Measurements from ENCODE around the gene CD81.
"Not testable (repeated sequence)": the region's sequence is repeated elsewhere in the genome, so short reads cannot be mapped to it uniquely, and the experiment has no call there.

The CD81 gene

DNA sequence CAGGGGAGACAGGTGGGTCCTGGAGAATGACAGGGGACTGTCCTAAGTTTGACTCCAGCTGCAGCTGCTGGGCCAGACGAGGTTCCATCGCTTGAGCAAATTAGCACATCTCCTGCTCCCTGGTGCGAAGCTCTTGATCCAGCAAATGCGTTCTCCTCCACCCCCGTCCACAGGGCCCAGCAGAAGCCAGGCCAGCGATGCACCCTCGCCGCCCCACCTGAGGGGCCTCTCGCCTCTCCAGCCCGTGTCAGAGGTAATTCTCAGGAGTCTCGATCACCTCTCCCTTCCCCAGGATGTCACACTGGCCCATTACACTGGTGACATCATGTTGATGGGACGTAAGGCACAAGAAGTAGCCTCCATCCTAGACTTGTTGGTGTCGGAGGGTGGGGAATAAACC, 19.5 kb upstream of the CD81 start:
- DNase-seq: not testable (repeated sequence)

DNA sequence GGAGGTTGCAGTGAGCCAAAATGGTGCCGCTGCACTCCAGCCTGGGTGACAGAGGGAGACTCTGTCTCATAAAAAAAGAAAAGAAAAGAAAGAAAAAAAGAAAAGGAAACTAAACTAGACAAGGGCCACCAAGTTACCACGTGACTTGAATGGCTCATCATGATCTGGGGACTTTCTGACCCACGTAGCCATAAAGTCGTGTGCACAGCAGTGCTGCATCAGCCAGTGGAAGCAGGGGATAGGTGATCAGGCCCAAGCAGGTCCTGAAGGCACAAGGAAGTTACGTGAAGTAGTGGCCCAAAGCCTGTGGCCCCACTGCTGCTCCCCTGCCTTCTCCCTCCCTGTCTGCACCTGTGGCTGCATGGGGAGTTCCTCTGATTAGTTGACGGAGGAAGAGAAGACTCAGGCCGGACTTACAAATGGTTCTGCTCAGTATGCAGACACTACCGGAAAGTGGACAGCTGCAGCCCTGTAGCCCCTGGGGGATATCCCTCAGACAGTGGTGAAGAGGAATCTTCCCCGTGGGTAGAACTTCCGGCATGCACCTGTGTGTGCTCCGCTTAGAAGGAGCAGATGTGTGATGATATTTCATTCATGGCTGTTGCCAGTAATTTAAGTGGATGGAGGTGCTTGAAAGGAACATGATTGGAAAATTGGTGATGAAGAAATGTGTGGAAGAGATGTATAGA, 18.2 kb upstream of the CD81 start:
- no peak for DNase-seq

DNA sequence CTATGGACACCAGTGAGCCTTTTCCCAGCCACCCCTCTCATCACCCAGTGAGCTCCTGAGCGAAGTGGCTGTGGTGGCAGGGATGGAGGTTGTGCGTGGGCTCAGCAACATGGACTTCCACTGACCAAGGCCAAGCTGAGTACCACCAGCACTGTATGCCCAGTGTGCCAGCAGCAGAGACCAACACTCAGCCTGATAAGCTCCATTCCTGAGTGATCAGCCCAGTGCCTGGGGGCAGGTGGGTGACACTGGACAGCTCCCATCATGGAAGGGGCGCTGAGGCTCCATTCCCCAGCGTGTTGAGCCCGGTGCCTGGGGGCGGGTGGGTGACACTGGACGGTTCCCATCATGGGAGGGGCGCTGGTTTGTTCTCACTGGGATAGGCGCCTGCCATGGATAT, 17.6 kb upstream of the CD81 start:
- no peak for DNase-seq

DNA sequence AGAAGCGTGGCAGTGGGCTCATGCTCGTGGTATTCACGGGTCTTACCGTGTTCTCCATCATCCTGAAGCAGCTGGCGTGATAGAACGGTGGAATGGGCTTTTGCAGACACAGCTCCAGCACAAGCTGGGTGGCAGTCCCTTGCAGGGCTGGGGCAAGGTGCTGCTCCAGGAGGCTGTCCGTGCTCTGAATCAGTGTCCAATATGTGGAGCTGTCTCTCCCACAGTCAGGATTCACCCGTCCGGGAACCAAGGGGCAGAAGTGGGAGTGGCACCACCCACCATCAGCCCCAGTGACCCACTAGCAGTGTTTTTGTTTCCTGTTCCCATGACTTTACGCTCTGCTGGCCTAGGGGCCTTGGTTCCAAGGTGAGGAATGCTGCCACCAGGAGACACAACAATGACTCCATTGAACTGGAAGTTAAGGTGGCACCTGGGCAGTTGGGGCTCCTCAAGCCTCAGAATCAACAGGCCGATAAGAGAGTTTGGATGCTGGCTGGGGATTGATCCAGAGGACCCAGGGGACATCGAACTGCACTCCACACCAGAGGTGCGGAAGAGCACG, 16.9 kb upstream of the CD81 start:
- DNase-seq: no peak

DNA sequence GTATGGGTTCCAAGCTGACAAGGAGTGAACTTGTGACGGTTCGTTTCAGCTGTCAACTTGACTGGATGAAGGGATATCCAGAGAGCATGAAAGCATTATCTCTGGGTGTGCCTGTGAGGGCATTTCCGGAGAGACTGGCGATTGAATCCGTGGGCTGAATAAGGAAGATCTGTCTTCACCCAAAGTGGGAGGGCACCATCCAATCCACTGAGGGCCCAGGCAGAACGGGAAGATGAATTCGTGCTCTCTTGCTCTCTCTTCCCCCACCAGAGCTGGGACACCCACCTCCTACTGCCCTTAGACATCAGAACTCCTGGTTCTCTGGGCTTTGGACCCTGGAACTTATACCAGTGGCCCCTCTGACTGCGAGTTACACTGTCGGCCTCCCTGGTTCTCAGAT, 15.5 kb upstream of the CD81 start:
- no peak for DNase-seq

GRCh38 chr11:2362414-2362813, 14.7 kb upstream of the CD81 start:
- no peak for DNase-seq

- DNase-seq: no peak
These were observed 14.0 kb upstream of the CD81 start for GRCh38 chr11:2363130-2363529.

DNA sequence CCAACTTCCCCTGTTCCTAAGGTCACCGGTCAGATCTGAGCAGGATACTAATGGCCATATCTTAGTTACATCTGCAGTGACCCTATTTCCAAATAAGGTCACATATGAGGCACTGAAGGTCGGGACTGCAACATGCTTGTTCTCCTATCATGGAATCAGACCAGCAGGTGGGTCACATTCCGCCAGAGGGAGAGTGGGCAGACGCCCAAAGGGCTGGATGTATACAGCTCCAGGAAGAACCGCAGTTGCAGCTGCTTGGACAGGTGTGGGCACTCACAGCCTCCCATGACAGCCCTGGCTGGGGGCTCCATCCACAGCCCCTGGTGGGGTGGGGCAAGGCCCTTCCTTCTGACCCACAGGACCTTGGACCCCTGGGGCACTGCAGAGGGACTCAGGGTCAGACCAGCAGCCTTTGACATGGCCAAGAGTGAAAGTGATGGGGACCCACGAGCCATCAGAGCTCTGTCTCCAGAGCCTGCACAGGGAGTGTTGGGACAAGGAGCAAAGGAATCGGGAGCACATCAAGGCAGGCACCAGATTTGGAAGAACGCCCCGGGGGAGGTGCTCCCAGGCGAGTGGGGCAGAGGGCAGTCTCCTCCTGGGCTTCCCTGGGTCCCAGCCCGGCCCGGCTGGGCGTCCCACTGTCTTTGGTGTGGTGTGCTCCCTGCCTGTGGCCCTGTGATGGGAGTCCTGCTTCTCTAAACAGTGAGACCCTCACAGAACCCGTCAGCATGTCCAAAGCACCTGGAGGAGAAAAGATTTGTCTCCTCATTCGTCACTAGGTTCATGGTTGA, 13.3 kb upstream of the CD81 start:
- no peak for DNase-seq

- DNase-seq: not testable (repeated sequence)
These were observed 12.7 kb upstream of the CD81 start for GRCh38 chr11:2364386-2364785.

DNA sequence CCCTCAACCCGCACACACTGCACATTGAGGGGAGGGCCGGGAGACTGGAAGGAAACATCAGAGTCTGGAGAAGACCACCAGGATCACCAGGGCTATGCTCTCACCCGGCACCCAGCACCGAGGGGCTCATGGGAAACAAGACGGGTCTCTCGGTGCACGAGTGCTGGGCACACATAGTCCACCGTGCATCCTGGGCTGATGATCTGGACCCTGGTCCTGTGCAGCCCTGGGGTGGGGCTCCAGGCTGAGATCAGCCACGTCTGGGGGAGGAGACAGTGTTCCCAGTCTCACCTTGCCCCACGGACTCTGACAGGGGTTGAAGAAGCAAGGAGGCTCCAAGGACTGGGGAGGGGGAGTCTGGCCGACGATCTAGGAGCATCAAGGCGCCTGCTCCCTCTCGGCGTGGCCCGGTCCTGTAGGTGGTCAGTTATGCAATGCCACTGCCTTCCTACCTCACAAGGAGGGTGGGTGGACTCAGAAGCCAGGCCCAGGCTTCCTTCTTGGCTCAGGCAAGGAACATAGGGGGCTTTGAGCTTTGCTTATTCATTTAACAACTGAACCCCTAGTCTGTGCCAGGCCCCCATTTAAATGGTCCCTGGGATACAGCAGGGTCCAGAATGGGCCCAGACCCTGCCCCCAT, 11.4 kb upstream of the CD81 start:
- no peak for DNase-seq

- no peak for DNase-seq
These were observed 10.8 kb upstream of the CD81 start for GRCh38 chr11:2366276-2366675.

- no peak for DNase-seq
These were observed 10.4 kb upstream of the CD81 start for GRCh38 chr11:2366733-2367132.

DNA sequence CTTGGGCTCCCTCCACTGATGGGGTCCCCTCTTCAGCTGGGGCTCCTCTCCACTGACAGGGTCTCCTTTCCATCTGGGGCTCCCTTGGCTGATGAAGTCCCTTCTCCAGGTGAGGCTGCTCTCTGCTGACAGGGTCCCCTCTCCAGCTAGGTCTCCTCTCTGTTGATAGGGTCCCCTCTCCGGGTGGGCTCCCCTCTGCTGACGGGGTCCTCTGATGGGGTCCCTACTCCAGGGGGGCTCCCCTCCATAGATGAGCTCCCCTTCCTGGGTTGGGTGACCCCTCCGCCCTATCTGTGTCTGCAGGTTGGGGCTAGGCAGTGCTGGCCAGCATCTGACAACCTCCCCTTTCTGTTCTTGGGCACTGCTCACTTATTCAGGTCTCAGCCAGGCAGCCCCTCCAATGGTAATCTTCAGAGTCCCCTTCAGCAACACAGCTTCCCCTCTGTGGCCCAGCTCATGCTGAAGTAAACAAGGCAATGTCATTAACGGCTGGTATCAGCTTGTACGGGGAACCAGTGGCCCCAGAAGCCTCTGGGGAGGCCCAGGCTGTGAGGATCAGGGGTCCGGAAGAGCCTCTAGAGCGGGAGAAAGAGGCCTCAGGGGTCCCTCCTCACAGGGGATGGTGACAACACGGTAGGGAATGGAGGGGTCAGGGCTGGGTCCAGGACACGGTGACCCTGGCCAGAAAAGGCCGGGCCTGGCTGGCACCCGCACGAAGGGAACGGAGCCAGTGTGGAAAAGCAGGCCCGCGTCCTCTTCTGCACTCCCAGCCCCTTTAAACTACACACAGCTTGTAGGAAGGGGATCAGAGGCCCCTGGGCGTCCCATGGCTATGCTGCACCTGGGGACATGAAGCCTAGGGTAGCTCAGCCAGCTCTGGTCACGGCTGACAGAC, 9.6 kb upstream of the CD81 start:
- DNase-seq: no peak

DNA sequence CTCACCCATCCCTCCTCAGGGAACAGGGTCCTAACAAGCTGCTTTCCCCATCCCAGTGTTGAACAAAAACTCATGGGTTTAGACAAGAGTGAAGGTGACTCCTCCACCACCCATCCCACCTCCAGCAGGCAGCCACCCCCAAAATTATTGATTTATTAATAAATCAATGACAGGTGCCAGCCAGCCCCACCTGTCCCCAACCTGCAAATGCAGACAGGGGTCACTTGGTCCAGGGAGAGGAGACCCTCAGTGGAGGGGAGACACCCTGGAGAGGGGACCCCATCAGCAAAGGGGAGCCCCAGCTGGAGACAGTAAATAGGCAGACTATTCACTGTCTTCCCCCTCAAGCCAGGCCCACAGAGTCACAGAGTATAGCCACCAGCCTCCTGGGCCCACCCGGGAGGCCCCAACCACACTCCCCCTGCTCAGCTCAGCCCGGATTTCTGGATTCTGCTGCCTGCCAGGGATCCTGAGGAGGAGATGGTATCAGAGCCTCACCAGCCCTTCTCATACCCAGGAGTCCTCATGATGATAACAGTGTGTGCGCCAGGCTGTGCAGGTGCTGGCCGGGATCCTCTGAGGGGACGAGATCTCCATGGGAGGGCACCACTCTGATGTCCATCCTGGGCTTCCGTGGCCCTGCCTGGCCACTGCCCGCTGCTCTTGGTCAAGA, 8.8 kb upstream of the CD81 start:
- no peak for DNase-seq

DNA sequence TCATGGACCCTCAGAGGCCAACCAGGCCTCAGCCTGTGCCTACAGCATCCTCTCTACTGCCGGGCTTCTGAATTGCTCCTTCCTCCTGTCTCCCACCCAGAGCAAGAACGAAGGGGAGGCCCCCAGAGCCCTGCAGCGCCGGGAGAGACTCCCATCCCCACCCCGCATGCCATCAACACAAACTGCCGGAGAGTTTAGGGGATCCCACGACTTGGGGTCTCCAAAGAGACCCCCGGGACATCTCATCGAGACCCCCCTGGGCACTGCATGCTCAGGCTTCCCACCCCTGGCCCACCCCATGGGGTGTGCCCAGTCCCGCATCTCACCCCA, 8.3 kb upstream of the CD81 start:
- no peak for DNase-seq

- no peak for DNase-seq
These were observed 7.8 kb upstream of the CD81 start for GRCh38 chr11:2369320-2369719.

GRCh38 chr11:2369896-2370295, 7.2 kb upstream of the CD81 start:
- no peak for DNase-seq

DNA sequence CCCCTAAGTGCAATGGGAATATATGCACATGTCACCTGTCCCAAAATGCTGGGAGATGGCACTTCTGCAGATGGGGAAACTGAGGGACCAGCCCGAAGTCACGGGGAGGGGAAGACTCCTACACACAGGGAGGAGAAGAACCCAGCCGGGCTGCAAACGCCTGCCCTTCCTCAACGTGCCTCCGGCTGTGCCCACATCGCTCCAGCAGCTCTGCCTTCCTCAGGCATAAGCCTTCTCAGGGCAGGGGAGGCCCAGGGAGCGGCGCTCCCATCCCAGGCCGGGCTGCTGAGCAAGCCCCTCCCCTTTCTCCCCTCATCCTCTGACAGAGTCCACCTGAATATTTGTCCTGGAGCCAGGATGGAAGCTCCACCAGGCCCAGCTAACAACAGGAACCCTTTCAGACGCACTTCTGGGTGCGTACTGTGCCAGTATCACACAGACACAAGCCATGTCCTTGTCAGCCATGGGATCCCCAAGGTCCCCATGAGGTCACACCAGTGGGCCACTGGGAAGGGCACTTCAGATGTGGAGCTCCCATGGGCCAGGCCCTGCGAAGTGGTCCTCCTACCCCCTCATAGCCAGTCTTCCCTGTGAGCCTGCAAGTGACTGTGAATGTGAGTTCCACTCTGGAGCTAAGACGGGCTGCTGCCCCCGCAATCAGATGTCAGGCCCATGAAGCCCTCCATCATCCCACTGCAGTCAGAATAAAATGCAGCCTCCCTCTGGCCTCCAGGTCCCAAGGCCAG, 2.5 kb upstream of the CD81 start:
- no peak for DNase-seq

- no peak for DNase-seq
These were observed 1.7 kb upstream of the CD81 start for GRCh38 chr11:2375341-2375853.

- DNase-seq: no peak
These were observed 1.1 kb upstream of the CD81 start for GRCh38 chr11:2375964-2376551.
